ENCODE results near the gene CNTNAP2.

GRCh38 chr7:148084138-148084537, 1967.5 kb downstream of the CNTNAP2 start:
- TF ChIP-seq CTCF (IDR thresholded peaks at IDR 0.05; ENCODE audit: insufficient read depth, low read length, poor library complexity, severe bottlenecking), result peak; percentile 46
- no peak for TF ChIP-seq EZH2phosphoT487 (conservative IDR thresholded peaks at IDR 0.05; ENCODE audit: low read length)
